ENCODE measurements around the gene ANKIB1.

ANKIB1 gene

DNA sequence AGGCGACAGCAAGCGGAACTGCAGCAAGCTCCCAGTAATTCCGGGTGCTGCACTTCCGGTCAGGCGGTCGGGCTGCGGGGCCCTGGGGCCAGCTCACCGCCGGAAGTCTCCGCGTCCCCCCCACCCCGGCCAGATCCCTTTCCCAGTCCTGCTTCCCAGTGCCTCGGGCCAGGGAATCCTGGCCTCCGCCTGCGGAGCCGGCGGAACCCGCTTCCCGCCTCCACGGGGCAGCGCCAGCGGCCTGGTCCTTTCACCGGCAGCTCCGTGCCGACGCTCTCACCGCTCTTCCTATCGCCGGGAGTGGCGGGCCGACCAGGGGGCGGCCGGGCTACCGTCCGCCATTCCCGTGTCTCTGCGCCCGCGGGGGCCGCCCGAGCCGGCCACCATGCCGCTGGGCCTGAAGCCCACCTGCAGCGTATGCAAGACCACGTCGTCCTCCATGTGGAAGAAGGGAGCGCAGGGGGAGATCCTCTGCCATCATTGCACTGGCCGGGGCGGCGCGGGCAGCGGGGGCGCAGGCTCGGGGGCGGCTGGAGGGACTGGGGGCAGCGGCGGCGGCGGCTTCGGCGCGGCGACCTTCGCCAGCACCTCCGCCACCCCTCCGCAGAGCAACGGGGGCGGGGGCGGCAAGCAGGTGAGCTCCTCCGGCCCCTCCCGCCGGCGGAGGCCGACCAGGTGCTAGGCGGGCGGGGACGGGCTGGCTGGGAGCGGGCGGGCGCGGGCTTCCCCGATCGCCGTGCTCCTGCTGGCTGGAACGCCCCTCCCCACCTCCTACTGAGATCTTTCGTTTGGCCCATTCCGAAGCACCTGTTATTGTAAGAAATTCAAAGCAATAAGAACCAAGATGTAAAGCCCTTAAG is 201.8 kb downstream of the ANKIB1 start, which contains the start of gene GATAD1:
TSS of gene GATAD1 (plus strand) at position 138 of the 860 bp plus-strand sequence. CDS start at position 386, 248 bp downstream.
- TF ChIP-seq, protein P1, sequence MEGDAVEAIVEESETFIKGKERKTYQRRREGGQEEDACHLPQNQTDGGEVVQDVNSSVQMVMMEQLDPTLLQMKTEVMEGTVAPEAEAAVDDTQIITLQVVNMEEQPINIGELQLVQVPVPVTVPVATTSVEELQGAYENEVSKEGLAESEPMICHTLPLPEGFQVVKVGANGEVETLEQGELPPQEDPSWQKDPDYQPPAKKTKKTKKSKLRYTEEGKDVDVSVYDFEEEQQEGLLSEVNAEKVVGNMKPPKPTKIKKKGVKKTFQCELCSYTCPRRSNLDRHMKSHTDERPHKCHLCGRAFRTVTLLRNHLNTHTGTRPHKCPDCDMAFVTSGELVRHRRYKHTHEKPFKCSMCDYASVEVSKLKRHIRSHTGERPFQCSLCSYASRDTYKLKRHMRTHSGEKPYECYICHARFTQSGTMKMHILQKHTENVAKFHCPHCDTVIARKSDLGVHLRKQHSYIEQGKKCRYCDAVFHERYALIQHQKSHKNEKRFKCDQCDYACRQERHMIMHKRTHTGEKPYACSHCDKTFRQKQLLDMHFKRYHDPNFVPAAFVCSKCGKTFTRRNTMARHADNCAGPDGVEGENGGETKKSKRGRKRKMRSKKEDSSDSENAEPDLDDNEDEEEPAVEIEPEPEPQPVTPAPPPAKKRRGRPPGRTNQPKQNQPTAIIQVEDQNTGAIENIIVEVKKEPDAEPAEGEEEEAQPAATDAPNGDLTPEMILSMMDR (conservative IDR thresholded peaks at IDR 0.05; ENCODE audit: control insufficient read depth, insufficient read depth, low read depth, low read length) = peak; percentile 87
- peak within 1 kb of the TSS; percentile 78 for H3K4me3 ChIP-seq (ENCODE audit: control insufficient read depth, low read depth, low read length)
- peak; percentile 90 for DNase-seq (ENCODE audit: low read depth)

DNA sequence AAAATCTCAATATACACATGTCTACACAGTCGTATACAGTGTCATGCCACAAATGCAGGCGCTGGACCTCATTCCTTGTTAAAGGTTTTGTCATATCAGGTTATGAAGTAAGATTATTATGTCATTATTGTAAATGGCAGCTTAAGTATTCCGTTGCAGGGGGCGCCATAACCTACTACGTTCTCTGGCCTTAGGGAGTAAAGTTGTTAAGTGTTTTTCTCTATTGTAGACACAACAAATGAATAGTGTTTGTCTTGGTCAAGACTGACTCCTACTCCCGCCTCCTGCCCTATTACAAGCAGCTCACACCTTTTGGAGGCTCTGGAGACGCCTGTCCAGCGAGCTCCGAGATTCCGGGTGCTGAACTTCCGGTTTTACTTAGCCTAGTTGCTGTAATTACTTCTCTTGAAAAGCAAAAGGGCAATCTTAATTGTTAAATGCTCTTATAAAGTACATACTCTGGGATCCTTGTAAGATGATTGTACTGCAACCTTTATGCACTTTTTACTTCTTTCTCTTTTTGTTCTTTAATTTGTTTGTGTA is 202.5 kb downstream of the ANKIB1 start:
- H3K4me3 ChIP-seq (ENCODE audit: control insufficient read depth, low read depth, low read length) = peak overlapping the region; percentile 78
- TF ChIP-seq, protein P1 (conservative IDR thresholded peaks at IDR 0.05; ENCODE audit: control insufficient read depth, insufficient read depth, low read depth, low read length) = peak; percentile 50

More for the DNA sequence above, 202.5 kb downstream of the ANKIB1 start:
- DNase-seq (ENCODE audit: low read depth) = peak; percentile 62

Data from fibroblast of mammary gland (primary cell).